H1 (cell line): Measurements from ENCODE around the gene ZFYVE27.

Source experiments
- BCL11A ChIP-seq, 2 experiments: IDR thresholded peaks; one replicate each; pipeline ENCODE4 v1.6.1; 2011; ENCODE audit warnings: low read depth in 2 of 2, low read length in 2 of 2, mild to moderate bottlenecking in 2 of 2
- EP300 ChIP-seq, 2 experiments: IDR thresholded peaks; 1 replicate in 1 of 2; 2 replicates in 1 of 2; pipeline ENCODE4 v1.6.1; 2011 to 2012; ENCODE audit warnings: low read depth in 2 of 2, low read length in 2 of 2, mild to moderate bottlenecking in 2 of 2, borderline replicate concordance in 1 of 2, inconsistent platforms in 1 of 2, moderate library complexity in 1 of 2
- JUND ChIP-seq: IDR thresholded peaks from 2 replicates; pipeline ENCODE4 v1.6.1; 2011; ENCODE audit warnings: mild to moderate bottlenecking, improper control_type of control experiment, low read length
- POLR2A ChIP-seq, 2 experiments: IDR thresholded peaks; 1 replicate in 1 of 2; 2 replicates in 1 of 2; pipeline ENCODE4 v1.6.1; 2011; ENCODE audit warnings: low read depth in 2 of 2, low read length in 2 of 2, mild to moderate bottlenecking in 2 of 2; ENCODE audit errors: control extremely low read depth in 1 of 2
- POLR2AphosphoS5 ChIP-seq: IDR thresholded peaks from 2 replicates; pipeline ENCODE4 v1.6.1; 2011; ENCODE audit warnings: low read depth, low read length
- RAD21 ChIP-seq, 2 experiments: IDR thresholded peaks in 1 of 2; conservative IDR thresholded peaks in 1 of 2; 2 replicates each; pipeline ENCODE4 v1.6.1; 2011; ENCODE audit warnings: low read depth in 2 of 2, low read length in 2 of 2, improper control_type of control experiment in 1 of 2, inconsistent platforms in 1 of 2, mild to moderate bottlenecking in 1 of 2, moderate library complexity in 1 of 2
- SAP30 ChIP-seq: fragments of 300-600 bp; sonication (generic); IDR thresholded peaks from 2 replicates; pipeline ENCODE4 v1.7.1; 2012; ENCODE audit warnings: low read length, moderate library complexity, mild to moderate bottlenecking, inconsistent platforms; ENCODE audit not compliant: insufficient read depth, insufficient replicate concordance
- TAF1 ChIP-seq: IDR thresholded peaks from 2 replicates; pipeline ENCODE4 v1.6.1; 2011; ENCODE audit warnings: mild to moderate bottlenecking, low read depth, low read length
- TF ChIP-seq, protein P1 (sequence below), 3 experiments: IDR thresholded peaks; 1 replicate in 2 of 3; 2 replicates in 1 of 3; pipeline versions ENCODE4 v1.5.1 to v1.6.1; 2011; ENCODE audit warnings: low read length in 3 of 3, mild to moderate bottlenecking in 3 of 3, inconsistent platforms in 2 of 3, low read depth in 1 of 3, moderate library complexity in 1 of 3; ENCODE audit not compliant: insufficient read depth in 1 of 3; ENCODE audit errors: control extremely low read depth in 1 of 3

DNA sequence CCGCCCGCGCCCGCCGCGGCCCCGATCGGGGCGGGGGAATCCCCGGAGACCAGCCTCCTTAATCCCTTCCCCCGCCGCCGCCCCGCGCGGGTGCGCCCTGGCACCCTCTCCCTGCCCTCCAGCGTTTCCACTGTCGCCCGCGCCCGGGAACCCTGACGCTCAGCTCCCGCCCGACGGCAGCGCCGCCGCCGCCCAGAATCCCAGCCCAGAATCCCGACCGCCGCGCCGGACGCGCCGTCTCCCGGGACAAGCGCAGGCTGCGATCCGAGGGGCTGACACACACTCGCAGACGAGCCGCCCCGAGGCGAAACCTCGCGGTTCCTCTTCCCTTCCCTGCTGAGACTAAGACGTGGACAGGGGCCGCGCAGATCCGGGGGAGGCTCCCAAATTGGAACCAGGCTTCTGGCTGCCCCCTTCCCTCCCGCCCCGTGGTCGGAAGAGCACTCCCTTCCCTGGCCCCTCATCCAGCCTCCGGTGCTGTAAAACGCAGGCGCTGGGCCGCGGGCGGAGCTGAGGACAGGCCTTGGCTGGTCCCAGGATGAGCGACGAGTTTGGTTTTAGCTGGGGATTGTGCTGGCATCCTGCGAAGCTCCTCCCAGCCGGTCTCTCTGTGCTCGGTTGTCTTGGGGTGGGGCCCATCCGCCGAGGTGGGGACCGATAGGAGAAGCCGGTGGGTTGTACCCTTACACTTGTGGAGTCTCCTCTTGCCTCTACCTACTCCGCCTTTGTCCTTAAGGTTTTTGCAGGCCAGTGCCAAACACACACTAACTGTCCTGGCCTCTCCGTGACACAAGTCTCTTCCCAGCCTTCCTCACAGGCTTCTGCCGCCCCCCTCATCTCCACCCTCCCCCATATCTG, 22.3 kb upstream of the ZFYVE27 start:
- peak; percentile 53; the same call in 1 of the 2 replicates for TF ChIP-seq TAF1
- TF ChIP-seq POLR2AphosphoS5: peak; percentile 85
- no peak for TF ChIP-seq EP300 (IDR thresholded peaks at IDR 0.05; ENCODE audit: borderline replicate concordance in 1 of 2, low read depth in 2 of 2, low read length in 2 of 2)
- TF ChIP-seq, protein P1, sequence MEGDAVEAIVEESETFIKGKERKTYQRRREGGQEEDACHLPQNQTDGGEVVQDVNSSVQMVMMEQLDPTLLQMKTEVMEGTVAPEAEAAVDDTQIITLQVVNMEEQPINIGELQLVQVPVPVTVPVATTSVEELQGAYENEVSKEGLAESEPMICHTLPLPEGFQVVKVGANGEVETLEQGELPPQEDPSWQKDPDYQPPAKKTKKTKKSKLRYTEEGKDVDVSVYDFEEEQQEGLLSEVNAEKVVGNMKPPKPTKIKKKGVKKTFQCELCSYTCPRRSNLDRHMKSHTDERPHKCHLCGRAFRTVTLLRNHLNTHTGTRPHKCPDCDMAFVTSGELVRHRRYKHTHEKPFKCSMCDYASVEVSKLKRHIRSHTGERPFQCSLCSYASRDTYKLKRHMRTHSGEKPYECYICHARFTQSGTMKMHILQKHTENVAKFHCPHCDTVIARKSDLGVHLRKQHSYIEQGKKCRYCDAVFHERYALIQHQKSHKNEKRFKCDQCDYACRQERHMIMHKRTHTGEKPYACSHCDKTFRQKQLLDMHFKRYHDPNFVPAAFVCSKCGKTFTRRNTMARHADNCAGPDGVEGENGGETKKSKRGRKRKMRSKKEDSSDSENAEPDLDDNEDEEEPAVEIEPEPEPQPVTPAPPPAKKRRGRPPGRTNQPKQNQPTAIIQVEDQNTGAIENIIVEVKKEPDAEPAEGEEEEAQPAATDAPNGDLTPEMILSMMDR (IDR thresholded peaks at IDR 0.05; ENCODE audit: control extremely low read depth in 1 of 3, insufficient read depth in 1 of 3, low read depth in 1 of 3, low read length in 3 of 3): no peak
- peak in 1 of 2 experiments; percentile 49; a peak in 2 of 3 replicates for TF ChIP-seq POLR2A (IDR thresholded peaks at IDR 0.05; ENCODE audit: control extremely low read depth in 1 of 2, low read depth in 2 of 2, low read length in 2 of 2)
- TF ChIP-seq RAD21 (IDR thresholded peaks at IDR 0.05 in 1 of 2, conservative IDR thresholded peaks at IDR 0.05 in 1 of 2; ENCODE audit: low read depth in 2 of 2, low read length in 2 of 2): no peak
- no peak for TF ChIP-seq SAP30
- no peak for TF ChIP-seq JUND
- no peak for TF ChIP-seq BCL11A (IDR thresholded peaks at IDR 0.05; ENCODE audit: low read depth in 2 of 2, low read length in 2 of 2)
